Stimulated activated naive CD8-positive, alpha-beta T cell treated with anti-CD3 and anti-CD28 coated beads, Interleukin-15, Interleukin-2, amounts not matched to agents 100 ng/mL and 50 ng/mL, for 24 hours (primary cell): ENCODE measurements around the gene BCAS1.

ENCODE experiments used
- H3K27ac Mint-ChIP-seq: one replicate; pipeline ENCODE4 v1.8.0; 2021; ENCODE audit warnings: mild to moderate bottlenecking, mixed read lengths
- H3K27me3 Mint-ChIP-seq: one replicate; pipeline ENCODE4 v1.8.0; 2021; ENCODE audit warnings: mixed read lengths
- H3K36me3 Mint-ChIP-seq: one replicate; pipeline ENCODE4 v1.8.0; 2021; ENCODE audit warnings: low read depth, mixed read lengths
- H3K4me1 Mint-ChIP-seq: one replicate; pipeline ENCODE4 v1.8.0; 2021; ENCODE audit warnings: low read depth, mixed read lengths
- H3K4me3 Mint-ChIP-seq: one replicate; pipeline ENCODE4 v1.8.0; 2021; ENCODE audit warnings: mild to moderate bottlenecking, mixed read lengths
- H3K9me3 Mint-ChIP-seq: one replicate; pipeline ENCODE4 v1.8.0; 2021; ENCODE audit warnings: mixed read lengths

Gene BCAS1

GRCh38 chr20:53931597-53931996, 138.8 kb downstream of the BCAS1 start:
- no peaks in the 10 kb centered on the region for H3K36me3 Mint-ChIP-seq
- no peaks in the 10 kb centered on the region for H3K9me3 Mint-ChIP-seq
- H3K4me1 Mint-ChIP-seq = peaks cover 66% of the 10 kb centered on the region
- H3K4me3 Mint-ChIP-seq = no peak overlapping the region
- no peak overlapping the region for H3K27ac Mint-ChIP-seq
- no peaks in the 10 kb centered on the region for H3K27me3 Mint-ChIP-seq

GRCh38 chr20:53930651-53931504, 139.5 kb downstream of the BCAS1 start:
- peak overlapping the region; percentile 50 for H3K27ac Mint-ChIP-seq
- no peaks in the 10 kb centered on the region for H3K36me3 Mint-ChIP-seq
- peaks cover 70% of the 10 kb centered on the region for H3K4me1 Mint-ChIP-seq
- H3K27me3 Mint-ChIP-seq = no peaks in the 10 kb centered on the region
- no peaks in the 10 kb centered on the region for H3K9me3 Mint-ChIP-seq
- no peak overlapping the region for H3K4me3 Mint-ChIP-seq

GRCh38 chr20:53929974-53930650, 140.3 kb downstream of the BCAS1 start:
- Mint-ChIP-seq H3K4me1 (peaks cover 66% of the 10 kb centered on the region), H3K9me3 (no peaks in the 10 kb centered on the region), H3K4me3 (no peak overlapping the region), H3K27ac (peak overlapping the region; percentile 50), H3K27me3 (no peaks in the 10 kb centered on the region), H3K36me3 (no peaks in the 10 kb centered on the region)

- H3K36me3 Mint-ChIP-seq = no peaks in the 10 kb centered on the region
- no peak overlapping the region for H3K27ac Mint-ChIP-seq
- peaks cover 61% of the 10 kb centered on the region for H3K4me1 Mint-ChIP-seq
- H3K4me3 Mint-ChIP-seq = no peak overlapping the region
- no peaks in the 10 kb centered on the region for H3K9me3 Mint-ChIP-seq
- H3K27me3 Mint-ChIP-seq = no peaks in the 10 kb centered on the region
Observed at GRCh38 chr20:53929399-53929798, 141.0 kb downstream of the BCAS1 start.

- Mint-ChIP-seq H3K27me3 (no peaks in the 10 kb centered on the region), H3K4me1 (peaks cover 54% of the 10 kb centered on the region), H3K4me3 (no peak overlapping the region), H3K36me3 (no peaks in the 10 kb centered on the region), H3K27ac (no peak overlapping the region), H3K9me3 (no peaks in the 10 kb centered on the region)
Observed at GRCh38 chr20:53927990-53928389, 142.4 kb downstream of the BCAS1 start.

- Mint-ChIP-seq H3K27me3 (no peaks in the 10 kb centered on the region), H3K4me1 (peaks cover 53% of the 10 kb centered on the region), H3K9me3 (no peaks in the 10 kb centered on the region), H3K27ac (peak overlapping the region; percentile 33), H3K36me3 (no peaks in the 10 kb centered on the region), H3K4me3 (no peak overlapping the region)
Observed at GRCh38 chr20:53926428-53927028, 143.9 kb downstream of the BCAS1 start.

- H3K4me3 Mint-ChIP-seq = no peak overlapping the region
Observed at GRCh38 chr20:53925651-53926401, 144.6 kb downstream of the BCAS1 start.

GRCh38 chr20:53923566-53924369, 146.6 kb downstream of the BCAS1 start:
- Mint-ChIP-seq H3K36me3 (no peaks in the 10 kb centered on the region), H3K9me3 (no peaks in the 10 kb centered on the region), H3K4me3 (no peak overlapping the region), H3K27ac (no peak overlapping the region), H3K27me3 (no peaks in the 10 kb centered on the region), H3K4me1 (peaks cover 31% of the 10 kb centered on the region)

More at GRCh38 chr20:53925651-53926401, 144.6 kb downstream of the BCAS1 start:
- H3K27ac Mint-ChIP-seq = peak overlapping the region; percentile 18
- H3K4me1 Mint-ChIP-seq = peaks cover 46% of the 10 kb centered on the region
- H3K9me3 Mint-ChIP-seq = no peaks in the 10 kb centered on the region
- no peaks in the 10 kb centered on the region for H3K36me3 Mint-ChIP-seq
- no peaks in the 10 kb centered on the region for H3K27me3 Mint-ChIP-seq

GRCh38 chr20:53922901-53923314, 147.5 kb downstream of the BCAS1 start:
- H3K4me1 Mint-ChIP-seq = peaks cover 37% of the 10 kb centered on the region
- H3K36me3 Mint-ChIP-seq = no peaks in the 10 kb centered on the region
- H3K27me3 Mint-ChIP-seq = no peaks in the 10 kb centered on the region
- H3K27ac Mint-ChIP-seq = no peak overlapping the region
- H3K4me3 Mint-ChIP-seq = no peak overlapping the region
- H3K9me3 Mint-ChIP-seq = no peaks in the 10 kb centered on the region

GRCh38 chr20:53921443-53921973, 148.9 kb downstream of the BCAS1 start:
- Mint-ChIP-seq H3K27ac (no peak overlapping the region), H3K36me3 (no peaks in the 10 kb centered on the region), H3K27me3 (no peaks in the 10 kb centered on the region), H3K9me3 (no peaks in the 10 kb centered on the region), H3K4me1 (peaks cover 43% of the 10 kb centered on the region), H3K4me3 (no peak overlapping the region)

- Mint-ChIP-seq H3K4me3 (no peak overlapping the region), H3K4me1 (peaks cover 41% of the 10 kb centered on the region), H3K9me3 (no peaks in the 10 kb centered on the region), H3K27me3 (no peaks in the 10 kb centered on the region), H3K36me3 (no peaks in the 10 kb centered on the region), H3K27ac (no peak overlapping the region)
Observed at GRCh38 chr20:53920647-53921245, 149.6 kb downstream of the BCAS1 start.

GRCh38 chr20:53919886-53920285, 150.5 kb downstream of the BCAS1 start:
- Mint-ChIP-seq H3K27me3 (no peaks in the 10 kb centered on the region), H3K36me3 (no peaks in the 10 kb centered on the region), H3K4me1 (peaks cover 44% of the 10 kb centered on the region), H3K9me3 (no peaks in the 10 kb centered on the region), H3K27ac (no peak overlapping the region), H3K4me3 (no peak overlapping the region)

- Mint-ChIP-seq H3K36me3 (no peaks in the 10 kb centered on the region), H3K27me3 (no peaks in the 10 kb centered on the region), H3K4me3 (no peak overlapping the region), H3K4me1 (peaks cover 51% of the 10 kb centered on the region), H3K27ac (no peak overlapping the region), H3K9me3 (no peaks in the 10 kb centered on the region)
Observed at GRCh38 chr20:53918949-53919361, 151.4 kb downstream of the BCAS1 start.

- peak overlapping the region; percentile 89 for H3K27ac Mint-ChIP-seq
Observed at GRCh38 chr20:53918020-53918311, 152.4 kb downstream of the BCAS1 start.

More at GRCh38 chr20:53918020-53918311, 152.4 kb downstream of the BCAS1 start:
- H3K9me3 Mint-ChIP-seq = no peaks in the 10 kb centered on the region
- no peak overlapping the region for H3K4me3 Mint-ChIP-seq
- no peaks in the 10 kb centered on the region for H3K27me3 Mint-ChIP-seq
- peaks cover 55% of the 10 kb centered on the region for H3K4me1 Mint-ChIP-seq
- no peaks in the 10 kb centered on the region for H3K36me3 Mint-ChIP-seq
